ENCODE measurements around the gene RNASE12.
"Not testable (repeated sequence)": the region's sequence is repeated elsewhere in the genome, so short reads cannot be mapped to it uniquely, and the experiment has no call there.

RNASE12 gene

DNA sequence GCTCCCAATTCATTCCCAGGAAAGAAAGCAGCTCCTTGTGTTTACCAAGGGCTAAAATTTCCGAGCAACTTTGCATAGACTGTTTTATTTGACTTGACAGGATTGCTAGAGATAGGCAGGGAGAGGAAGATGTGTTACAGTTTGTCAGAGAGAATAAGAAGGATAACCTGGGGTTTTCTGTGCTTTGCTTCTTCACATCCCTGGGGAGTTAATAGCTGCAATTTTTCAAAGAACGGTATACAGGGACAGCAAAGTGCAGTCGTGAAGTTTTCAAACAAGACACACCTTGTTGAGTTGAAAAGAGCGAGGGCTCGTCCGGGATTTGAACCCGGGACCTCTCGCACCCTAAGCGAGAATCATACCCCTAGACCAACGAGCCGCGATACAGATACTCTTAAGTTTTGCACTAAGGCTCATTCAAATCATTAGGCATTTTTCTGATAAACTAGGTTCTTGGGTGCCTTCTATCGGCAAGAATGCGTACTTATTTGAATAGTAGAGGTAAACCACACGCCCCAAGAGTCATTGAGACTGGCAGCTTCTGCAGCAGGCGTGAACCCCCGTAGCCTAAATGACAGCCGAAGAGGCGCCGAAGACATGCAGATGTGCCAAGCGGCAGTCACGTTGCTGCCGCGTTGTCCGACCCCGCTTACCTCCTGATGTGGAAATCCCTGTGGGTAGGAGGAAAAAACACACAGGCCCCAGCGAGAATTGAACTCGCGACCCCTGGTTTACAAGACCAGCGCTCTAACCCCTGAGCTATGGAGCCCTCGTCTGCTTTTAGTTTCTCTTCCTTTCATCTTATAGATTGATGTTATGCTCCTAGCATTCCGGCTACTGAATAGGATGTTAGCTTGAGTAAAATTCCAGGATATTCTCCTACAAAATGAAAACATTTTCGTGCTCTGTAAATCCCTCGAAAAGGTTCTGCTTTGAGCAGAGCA is 22.2 kb upstream of the RNASE12 start:
- DNase-seq, result peak; percentile 73

GRCh38 chr14:20612403-20612802 is 21.2 kb upstream of the RNASE12 start:
- DNase-seq, result no peak

GRCh38 chr14:20611277-20611676 is 20.1 kb upstream of the RNASE12 start:
- no peak for DNase-seq

DNA sequence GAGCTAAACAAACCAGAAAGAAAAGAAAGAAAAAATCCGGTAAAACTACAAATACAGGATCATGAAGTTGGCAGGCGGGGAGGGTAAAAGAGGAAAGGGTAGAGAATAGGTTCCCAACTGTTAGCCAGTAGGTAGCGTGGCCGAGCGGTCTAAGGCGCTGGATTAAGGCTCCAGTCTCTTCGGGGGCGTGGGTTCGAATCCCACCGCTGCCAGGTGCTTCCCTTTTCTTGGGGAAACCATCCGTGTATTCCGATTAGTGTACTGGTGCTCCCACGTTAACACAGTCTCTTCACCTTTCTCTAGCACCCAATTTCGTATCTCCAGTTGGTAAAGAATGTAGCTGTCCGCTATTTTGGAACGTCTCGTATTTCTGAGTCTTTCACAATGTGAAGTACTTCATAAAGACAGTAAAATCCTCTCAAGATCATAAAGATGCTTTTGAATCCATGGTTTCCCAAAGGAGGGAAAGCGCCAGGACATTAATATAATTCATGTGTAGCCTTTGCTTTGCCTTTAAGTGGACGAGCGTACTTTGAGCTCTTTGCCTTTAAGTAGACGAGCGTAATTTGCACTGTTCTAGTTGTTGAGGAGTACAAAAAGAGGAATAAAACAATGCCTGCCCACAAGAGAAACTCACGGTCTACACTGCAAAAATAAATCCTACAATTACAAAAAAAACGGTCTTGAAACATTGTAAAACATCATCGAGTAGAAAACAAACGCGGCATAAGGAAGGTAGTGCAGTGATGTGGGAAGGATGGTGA is 19.0 kb upstream of the RNASE12 start:
- no peak for DNase-seq

- peak; percentile 57 for DNase-seq
These were observed 18.2 kb upstream of the RNASE12 start for GRCh38 chr14:20609215-20610001.

- no peak for DNase-seq
These were observed 17.4 kb upstream of the RNASE12 start for GRCh38 chr14:20608383-20609110.

GRCh38 chr14:20607617-20608016 is 16.4 kb upstream of the RNASE12 start:
- no peak for DNase-seq

GRCh38 chr14:20606902-20607242 is 15.7 kb upstream of the RNASE12 start:
- no peak for DNase-seq

DNA sequence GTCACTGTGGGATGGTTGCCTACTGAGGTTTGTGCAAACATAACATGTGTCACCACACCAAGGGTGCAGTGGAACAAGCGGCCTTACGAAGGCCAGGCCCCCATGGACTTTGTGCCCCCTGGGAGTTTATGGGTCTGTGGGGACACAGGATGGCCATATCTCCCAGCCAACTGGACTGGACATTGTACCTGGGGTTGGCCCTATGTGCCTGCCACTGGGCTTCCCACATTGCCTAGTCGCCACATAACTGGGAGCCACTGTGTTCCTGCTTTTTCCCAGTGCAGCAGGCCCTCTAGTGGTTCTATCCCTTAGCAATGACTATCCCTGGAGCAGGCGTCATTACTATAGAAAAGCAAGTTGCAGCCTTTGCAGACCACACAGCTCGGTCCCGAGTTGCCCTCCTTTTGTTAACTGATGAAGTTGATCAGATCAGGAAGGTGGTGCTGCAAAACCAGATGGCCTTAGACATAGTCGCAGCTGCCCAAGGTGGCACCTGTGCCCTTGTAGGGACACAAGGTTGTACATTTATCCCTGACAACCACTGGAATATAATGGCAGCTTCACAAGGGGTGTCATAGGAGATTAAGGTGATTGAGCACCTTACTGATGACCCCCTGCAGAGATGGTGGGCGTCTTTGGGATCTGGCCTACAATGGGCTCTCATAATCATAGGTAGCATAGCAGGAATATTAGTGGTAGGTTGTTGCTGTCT is 15.2 kb upstream of the RNASE12 start:
- no peak for DNase-seq

DNA sequence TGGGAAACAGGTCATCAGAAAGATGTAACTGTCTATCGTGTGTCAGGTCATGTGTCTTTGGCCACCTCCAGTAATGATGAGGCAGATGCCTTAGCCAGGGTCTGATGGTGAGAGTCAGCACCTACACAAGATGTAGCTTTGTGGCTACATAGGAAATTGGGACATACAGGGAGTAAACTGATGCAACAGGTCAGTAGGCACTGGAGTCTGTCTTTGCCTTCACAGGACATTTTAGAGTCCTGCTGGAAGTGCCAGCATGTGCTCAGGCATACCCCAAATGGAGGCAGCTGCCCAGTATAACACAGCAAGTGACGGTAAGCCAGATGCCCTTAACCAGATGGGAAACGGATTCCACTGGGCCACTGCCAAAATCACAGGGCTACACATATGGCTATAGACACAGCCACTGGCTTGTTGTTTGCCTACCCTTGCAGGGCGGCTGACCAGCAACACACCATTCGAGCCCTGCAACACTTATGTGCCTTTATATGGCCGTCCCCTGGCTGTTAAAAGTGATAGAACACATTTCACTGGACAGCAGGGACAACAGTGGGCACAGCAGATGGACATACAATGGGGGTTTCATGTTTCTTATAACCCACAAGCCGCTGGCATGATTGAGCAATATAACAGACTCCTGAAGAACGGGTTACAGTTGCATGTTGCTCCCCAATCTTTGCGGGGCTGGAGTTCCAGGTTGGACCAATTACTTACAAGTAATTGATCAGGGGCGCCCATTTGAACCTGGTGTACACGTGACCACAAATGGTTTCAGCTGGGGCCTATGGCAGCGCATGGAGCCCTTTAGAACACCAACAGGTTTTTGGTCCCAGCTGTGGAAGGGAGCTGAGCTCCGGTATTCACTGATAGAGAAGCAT is 12.9 kb upstream of the RNASE12 start:
- DNase-seq, result no peak

GRCh38 chr14:20602583-20602982 is 11.4 kb upstream of the RNASE12 start:
- DNase-seq, result no peak

DNA sequence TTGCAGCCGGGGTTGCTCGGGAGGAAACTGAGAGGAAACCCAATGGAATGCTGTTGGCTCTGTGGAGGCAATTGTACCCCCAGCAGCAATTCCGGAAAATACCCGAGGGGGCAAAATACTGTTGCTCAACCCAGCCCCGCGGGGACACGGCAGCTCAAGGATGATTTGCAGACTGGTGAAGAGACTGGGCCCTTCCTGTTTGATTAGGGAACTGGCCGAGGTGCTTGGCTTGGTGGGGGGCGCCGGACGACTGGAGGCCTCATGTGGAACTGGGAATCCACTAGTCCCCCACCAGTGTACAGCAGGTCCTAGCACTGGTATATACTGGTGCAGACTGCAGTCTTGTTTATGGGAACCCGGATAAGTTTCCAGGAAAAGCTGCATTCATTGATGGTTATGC is 10.3 kb upstream of the RNASE12 start:
- no peak for DNase-seq

GRCh38 chr14:20597108-20597507 is 5.9 kb upstream of the RNASE12 start:
- no peak for DNase-seq

GRCh38 chr14:20595726-20596125 is 4.5 kb upstream of the RNASE12 start:
- not testable (repeated sequence) for DNase-seq

DNA sequence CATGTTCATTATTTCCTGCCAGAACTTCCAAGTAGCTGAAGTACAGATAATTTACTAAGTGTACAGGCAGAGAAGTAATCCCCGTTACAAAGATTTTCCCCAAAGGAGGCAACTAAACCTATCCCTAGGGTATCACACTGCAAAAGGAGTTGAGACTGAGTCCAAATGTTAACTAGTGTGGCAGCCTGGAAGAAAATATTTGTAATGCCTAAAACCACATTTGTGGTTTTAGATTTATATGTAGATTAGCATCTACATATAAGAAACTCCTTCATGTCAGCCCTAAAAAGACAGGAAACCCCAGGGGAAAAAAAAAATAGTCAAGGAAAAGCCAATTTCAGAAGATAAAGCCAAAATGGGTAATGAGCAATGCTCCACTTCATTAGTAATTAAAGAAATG is 1.4 kb upstream of the RNASE12 start:
- no peak for DNase-seq

DNA sequence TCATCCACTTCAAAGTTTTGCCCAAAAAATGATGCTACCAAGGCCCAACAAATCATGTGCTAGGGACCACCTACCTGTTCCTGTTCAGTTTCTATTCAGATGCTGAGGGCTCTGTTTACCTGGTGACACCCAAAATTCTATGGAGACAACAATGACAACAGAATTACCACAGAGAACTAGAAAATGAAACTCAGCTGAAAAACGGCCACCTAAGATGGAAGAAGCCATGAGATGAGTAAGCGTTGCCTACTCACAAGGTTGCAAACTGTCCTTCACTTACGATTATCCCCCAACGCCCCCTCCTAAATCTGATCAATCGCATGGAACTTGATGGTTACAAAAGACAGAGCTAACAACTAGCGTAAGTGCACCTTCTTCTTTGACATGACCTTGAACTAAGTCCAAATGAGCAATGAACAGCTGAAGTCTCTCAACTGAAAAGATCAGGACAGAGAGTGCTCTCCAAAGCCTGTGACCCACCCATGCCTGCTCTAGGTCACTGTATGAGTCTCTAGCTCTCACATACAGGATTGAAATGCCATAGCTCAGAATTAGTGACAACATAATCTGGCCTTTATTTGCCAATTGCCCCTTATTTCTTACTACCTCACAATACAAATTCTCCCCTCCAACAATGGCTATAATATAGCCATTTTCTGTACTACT is 3.6 kb downstream of the RNASE12 start, which contains the start of gene RNASE11:
TSS of gene RNASE11 (minus strand) at position 513 of the 666 bp plus-strand sequence.
- no peak for DNase-seq

DNA sequence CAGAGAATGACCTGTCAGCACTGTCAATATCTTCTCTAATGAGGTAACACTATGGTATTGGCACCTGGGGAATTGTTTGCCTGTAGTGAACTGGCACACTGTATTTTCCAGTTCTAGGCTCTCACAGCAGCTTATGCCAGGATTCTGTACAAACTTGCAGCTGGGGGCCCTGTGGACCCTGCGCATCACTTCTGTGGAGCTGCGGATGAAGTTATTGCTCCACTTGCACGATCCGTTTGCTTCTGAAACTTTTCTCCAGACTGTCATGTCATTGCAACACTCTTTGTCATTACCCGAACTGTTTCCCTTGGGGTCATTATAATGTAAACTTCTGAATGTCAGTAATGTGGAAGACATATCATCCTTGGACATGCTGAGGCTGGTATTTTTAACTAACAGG is 7.3 kb downstream of the RNASE12 start:
- no peak for DNase-seq

GRCh38 chr14:20583142-20583541 is 8.0 kb downstream of the RNASE12 start:
- DNase-seq, result no peak

GRCh38 chr14:20580242-20580641 is 10.9 kb downstream of the RNASE12 start:
- no peak for DNase-seq
